Measurements from ENCODE around the gene VIT.

VIT gene

DNA sequence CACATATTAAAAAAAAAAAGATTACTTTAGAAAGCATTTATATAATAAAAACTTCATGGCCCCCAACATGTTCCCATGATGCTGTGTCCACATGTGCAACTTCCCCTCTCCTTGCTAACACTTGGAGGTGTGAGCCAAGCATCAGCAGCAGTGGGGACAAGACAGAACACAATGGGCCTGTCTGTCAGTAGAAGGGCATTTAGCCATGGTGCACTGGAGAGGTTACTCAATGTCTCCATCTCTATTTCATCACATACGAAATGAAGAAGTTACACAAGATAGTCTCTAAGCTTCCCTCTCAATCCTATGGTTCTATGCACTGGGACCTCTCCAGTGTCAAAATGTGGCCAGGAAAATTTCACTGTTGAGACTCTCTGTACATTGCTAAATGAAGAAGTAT lies 2.5 kb downstream of the VIT start:
- no peak for DNase-seq (ENCODE audit: low spot score)
- in situ Hi-C loops (cut with MboI; ENCODE audit: low sequenced_read_pairs, unreplicated experiment) = no loop called here
- TF ChIP-seq, protein P1, sequence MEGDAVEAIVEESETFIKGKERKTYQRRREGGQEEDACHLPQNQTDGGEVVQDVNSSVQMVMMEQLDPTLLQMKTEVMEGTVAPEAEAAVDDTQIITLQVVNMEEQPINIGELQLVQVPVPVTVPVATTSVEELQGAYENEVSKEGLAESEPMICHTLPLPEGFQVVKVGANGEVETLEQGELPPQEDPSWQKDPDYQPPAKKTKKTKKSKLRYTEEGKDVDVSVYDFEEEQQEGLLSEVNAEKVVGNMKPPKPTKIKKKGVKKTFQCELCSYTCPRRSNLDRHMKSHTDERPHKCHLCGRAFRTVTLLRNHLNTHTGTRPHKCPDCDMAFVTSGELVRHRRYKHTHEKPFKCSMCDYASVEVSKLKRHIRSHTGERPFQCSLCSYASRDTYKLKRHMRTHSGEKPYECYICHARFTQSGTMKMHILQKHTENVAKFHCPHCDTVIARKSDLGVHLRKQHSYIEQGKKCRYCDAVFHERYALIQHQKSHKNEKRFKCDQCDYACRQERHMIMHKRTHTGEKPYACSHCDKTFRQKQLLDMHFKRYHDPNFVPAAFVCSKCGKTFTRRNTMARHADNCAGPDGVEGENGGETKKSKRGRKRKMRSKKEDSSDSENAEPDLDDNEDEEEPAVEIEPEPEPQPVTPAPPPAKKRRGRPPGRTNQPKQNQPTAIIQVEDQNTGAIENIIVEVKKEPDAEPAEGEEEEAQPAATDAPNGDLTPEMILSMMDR (IDR thresholded peaks at IDR 0.05; ENCODE audit: borderline replicate concordance, control extremely low read depth, extremely low read depth, insufficient read depth, missing control alignments) = no peak

DNA sequence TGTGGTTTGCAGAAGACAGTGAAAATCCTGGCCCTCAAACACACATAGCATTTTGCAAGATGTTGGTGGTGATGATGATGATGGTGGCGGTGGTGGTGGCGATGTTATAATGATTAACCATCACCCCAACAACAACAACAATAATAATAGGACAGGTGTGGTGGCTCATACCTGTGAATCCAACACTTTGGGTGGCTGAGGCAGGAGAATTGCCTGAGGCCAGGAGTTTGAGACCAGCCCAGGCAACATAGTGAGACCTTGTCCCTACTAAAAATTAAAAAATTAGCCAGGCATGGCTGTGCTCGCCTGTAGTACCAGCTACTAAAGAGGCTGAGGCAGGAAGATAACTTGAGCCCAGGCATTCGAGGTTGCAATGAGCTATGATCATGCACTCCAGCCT lies 3.8 kb downstream of the VIT start:
- in situ Hi-C loops (cut with MboI; ENCODE audit: low sequenced_read_pairs, unreplicated experiment) = no loop called here
- no peak for DNase-seq (ENCODE audit: low spot score)
- TF ChIP-seq, protein P1 (IDR thresholded peaks at IDR 0.05; ENCODE audit: borderline replicate concordance, control extremely low read depth, extremely low read depth, insufficient read depth, missing control alignments) = no peak

DNA sequence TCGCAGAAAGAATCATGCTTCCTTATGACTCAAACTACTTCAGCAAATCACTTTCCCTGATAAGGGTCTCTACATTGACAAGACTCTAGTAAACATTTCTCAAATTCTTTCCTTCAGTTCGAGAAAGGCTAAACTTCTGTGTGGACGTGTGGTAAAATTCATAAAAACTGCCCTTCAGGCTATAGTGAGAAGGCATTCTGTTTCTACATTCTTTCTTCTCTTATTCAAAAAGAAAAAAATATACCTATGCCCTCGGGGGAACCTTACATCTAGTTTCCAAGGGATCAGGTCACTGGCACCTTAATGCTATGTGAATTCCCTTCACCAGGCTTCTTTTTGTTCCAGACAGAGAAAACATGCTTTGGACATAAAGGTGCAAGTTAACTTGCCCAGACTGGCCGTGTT lies 4.9 kb downstream of the VIT start:
- in situ Hi-C loops (cut with MboI; ENCODE audit: low sequenced_read_pairs, unreplicated experiment) = no loop called here
- TF ChIP-seq, protein P1 (IDR thresholded peaks at IDR 0.05; ENCODE audit: borderline replicate concordance, control extremely low read depth, extremely low read depth, insufficient read depth, missing control alignments) = no peak
- DNase-seq (ENCODE audit: low spot score) = no peak

DNA sequence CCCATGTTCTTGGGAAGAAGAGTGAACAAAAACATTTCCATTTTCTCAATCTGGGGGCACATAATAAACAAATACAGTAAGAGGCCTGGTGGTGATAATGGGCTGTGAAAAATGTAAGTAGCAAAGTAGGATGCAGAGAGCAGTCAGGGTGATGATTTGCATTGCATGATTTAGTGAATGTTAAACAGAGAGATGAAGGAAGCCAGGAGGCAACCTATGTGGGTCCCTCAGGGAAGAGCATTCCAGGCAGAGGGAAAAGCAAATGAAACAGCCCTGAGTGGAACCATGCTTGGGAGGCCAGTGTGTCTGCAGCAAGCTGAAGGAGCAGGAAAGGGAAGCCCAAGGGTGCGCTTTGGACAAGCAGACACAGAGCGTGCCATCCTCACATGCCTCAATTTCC lies 5.4 kb downstream of the VIT start:
- no peak for DNase-seq (ENCODE audit: low spot score)
- in situ Hi-C loops (cut with MboI; ENCODE audit: low sequenced_read_pairs, unreplicated experiment) = no loop called here
- TF ChIP-seq, protein P1 (IDR thresholded peaks at IDR 0.05; ENCODE audit: borderline replicate concordance, control extremely low read depth, extremely low read depth, insufficient read depth, missing control alignments) = no peak

DNA sequence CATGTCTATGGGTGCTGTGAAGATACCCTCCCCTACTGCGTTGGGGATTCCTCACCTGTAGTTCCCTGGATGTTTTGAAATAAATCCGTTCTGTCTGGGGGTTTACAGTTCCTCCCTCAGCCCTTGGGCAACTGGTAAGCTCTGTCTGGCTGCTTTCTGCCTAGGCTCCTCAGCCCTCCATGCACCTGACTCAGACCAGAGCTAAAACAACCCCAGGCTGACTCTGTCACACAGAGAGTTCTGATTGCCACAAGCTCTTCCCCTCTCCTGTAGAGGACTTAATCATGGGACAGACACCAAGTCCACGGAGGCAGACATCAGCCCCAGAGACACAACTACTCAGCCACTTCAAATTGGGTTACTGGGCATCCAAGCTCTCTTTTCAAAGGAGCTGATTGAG lies 6.3 kb downstream of the VIT start:
- in situ Hi-C loops (cut with MboI; ENCODE audit: low sequenced_read_pairs, unreplicated experiment) = no loop called here
- DNase-seq (ENCODE audit: low spot score) = no peak
- TF ChIP-seq, protein P1 (IDR thresholded peaks at IDR 0.05; ENCODE audit: borderline replicate concordance, control extremely low read depth, extremely low read depth, insufficient read depth, missing control alignments) = no peak

DNA sequence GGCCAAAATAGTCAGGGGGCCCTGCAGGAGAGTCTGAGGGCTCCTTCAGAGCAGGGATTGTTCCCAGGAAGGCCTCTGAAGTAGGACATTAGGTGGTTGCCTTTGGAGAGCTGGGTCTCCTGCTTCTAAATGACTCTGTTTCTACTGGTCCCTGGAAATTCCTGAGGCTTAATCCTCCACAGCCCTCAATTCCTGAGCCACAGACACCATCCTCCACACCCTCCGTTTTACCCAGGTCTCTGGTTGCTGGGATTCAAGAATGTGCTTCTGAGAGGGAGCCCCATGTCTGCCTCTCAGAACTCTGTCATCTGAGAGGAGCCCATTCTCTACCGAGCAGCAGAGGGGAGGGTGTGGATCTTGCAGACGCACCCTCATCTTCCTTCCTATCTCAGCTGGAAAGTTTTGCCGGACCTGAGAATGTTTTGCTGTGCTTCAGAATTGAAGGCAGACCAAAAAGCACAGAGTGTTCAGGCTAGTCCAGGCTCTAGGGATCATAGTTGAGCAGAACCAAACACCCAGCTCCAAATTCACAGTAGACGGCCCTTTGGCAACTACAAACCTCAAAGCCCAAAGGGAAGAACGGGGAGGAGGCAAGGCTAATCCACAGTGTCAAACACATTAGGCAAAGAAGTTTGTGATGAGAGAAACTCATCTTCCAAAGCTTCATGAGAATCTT lies 8.1 kb downstream of the VIT start:
- in situ Hi-C loops (cut with MboI; ENCODE audit: low sequenced_read_pairs, unreplicated experiment) = no loop called here
- TF ChIP-seq, protein P1 (IDR thresholded peaks at IDR 0.05; ENCODE audit: borderline replicate concordance, control extremely low read depth, extremely low read depth, insufficient read depth, missing control alignments) = no peak
- no peak for DNase-seq (ENCODE audit: low spot score)

All from GM13976 (cell line).